Measurements from ENCODE around the gene SH3GL1.
A peak's percentile ranks its signal among the peaks of the same experiment; 100 is the strongest.

DNA sequence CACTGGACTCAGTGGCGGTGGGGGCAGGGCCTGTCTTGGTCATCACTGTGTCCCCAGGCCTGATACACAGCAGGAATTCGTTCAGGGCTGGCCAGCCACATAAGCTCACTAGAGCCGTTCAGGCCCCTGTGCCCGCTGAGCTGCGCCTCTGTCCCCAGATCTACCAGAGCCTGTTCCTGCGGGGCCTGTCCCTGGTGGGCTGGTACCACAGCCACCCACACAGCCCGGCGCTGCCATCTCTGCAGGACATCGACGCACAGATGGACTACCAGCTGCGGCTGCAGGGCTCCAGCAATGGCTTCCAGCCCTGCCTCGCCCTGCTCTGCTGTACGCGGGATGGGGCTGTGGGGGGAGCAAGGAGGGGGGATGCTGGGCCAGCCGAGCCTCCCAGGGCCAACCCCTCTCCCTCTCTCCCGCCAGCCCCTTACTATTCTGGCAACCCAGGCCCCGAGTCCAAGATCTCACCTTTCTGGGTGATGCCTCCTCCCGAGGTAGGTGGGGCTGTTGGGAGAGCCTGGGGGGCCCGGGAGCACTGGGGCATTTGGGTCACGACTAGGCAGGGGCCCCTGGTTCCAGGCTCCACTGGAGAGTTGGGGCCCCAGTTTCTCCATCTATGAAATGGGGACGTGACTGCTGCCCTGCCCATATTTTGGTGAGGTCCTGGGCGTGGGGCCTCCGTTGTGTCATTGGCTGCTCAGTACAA, 43.1 kb downstream of the SH3GL1 start:
- TF ChIP-seq, protein P1, sequence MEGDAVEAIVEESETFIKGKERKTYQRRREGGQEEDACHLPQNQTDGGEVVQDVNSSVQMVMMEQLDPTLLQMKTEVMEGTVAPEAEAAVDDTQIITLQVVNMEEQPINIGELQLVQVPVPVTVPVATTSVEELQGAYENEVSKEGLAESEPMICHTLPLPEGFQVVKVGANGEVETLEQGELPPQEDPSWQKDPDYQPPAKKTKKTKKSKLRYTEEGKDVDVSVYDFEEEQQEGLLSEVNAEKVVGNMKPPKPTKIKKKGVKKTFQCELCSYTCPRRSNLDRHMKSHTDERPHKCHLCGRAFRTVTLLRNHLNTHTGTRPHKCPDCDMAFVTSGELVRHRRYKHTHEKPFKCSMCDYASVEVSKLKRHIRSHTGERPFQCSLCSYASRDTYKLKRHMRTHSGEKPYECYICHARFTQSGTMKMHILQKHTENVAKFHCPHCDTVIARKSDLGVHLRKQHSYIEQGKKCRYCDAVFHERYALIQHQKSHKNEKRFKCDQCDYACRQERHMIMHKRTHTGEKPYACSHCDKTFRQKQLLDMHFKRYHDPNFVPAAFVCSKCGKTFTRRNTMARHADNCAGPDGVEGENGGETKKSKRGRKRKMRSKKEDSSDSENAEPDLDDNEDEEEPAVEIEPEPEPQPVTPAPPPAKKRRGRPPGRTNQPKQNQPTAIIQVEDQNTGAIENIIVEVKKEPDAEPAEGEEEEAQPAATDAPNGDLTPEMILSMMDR (IDR thresholded peaks at IDR 0.05 in 8 of 11, conservative IDR thresholded peaks at IDR 0.05 in 3 of 11): no peak
- TF ChIP-seq POLR2A (IDR thresholded peaks at IDR 0.05): no peak
- peak in 1 of 3 donors; percentile 70 for TF ChIP-seq POLR2AphosphoS5 (IDR thresholded peaks at IDR 0.05)

Measured in spleen (tissue), 7 donors.